ENCODE measurements around the gene ZMYND12.

Gene ZMYND12

DNA sequence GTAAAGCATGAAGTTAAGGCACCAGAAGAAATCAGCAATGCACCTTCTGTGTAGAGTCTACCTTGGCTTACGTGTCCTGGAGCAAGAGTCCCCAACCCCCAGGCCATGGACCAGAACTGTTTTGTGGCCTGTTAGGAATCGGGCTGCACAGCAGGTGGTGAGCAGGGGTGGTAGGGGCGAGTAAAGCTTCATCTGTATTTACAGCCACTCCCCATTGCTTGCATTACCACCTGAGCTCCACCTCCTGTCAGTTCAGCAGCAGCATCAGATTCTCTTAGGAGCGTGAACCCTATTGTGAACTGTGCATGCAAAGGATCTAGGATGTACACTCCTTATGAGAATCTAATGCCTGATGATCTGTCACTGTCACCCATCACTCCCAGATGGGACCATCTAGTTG lies 21.5 kb downstream of the ZMYND12 start:
- no peak for DNase-seq

DNA sequence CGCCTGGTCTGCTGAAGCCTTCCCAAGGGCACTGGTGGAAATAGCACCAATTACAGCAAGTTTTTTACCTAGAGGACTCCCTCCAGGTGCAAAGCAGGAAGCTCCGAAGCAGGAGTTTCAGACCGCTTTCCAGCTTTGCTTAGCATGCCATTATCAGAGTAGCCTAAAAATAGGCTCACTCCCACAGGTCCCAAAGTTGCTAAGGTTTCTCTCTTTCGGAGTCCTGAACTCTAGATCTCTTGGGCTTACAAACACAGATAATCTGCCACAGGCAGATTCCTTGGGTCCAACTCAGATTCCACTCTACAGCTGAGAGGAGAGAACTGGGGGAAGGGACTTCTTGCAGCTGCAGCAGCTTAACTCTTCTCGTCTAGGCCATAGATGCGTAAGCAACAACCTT lies 22.5 kb downstream of the ZMYND12 start:
- DNase-seq = no peak

DNA sequence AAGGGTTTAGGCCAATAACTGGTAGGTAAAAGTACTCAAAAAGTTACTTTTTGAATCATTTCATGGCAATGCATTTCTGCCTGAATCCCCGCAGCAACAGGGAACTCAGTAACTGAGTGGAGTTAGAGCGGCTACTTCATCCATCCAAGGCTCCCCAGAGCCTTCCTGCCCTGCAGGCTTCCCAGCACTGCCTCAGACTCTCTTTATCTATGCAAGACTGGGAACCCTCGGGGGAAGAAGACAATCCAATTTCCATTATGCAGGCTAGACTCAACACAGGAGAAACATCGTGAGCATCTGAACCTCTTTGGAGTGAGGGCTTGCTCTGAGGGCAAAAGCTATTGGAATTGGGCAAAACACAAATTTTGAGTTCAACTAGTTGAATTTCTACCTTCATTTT lies 23.1 kb downstream of the ZMYND12 start:
- no peak for DNase-seq

DNA sequence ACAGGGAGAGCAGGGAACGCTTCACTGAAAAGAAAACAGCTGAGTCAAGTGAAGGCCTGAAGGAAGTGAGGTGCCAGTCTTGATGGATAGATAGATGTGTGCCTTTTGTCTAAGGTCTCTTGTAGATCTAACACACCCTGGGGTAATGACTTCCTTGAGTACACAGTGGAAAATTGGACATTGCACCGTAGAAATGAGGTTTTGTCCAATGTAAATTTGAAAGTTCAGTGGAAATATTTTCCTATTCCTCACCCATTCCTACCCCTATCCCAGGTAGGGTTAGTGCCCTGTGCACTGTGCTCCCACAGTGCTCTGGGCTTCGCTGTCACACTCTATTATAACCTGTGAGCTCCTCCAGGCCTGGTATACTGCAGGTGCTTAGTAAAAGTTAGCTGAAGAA lies 24.3 kb downstream of the ZMYND12 start:
- no peak for DNase-seq

DNA sequence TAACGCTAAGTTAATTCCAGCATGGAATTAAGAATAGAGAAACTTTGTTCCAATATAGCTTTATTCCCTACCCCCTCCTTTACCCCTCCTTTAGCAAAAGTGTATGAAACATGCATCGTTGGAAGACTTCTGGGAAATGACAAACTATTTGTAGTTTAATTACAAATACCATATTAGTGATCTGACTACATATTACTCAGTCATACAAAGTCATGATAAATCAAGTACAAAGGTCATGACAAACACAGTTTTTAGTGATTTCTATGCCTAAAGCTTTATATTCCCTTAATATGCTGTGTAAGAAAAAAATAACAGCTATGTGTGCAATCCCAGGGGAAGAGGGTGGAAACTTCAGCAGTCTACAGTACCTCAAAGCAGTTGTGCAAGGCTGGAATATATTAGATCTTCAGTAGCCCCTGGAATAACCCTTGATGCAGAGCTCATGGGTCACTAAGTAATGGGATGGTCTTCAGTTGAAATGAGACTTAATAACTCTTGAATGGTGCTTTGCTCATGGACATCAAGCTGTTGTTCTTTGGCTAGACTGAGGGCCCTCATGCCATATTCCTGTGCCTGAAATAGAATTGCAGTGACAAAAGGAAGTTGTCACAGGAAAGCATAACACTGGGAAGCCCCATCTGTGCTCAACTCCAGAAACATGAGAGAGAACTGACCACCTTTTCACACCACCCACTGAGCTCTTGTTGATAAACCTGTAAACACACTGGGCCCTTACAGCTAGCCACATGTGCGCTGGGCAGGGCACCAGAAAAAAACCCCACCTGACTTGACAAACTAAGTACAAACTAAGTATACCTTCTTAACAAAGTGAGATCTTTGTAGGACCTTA lies 25.3 kb downstream of the ZMYND12 start:
- DNase-seq = no peak

DNA sequence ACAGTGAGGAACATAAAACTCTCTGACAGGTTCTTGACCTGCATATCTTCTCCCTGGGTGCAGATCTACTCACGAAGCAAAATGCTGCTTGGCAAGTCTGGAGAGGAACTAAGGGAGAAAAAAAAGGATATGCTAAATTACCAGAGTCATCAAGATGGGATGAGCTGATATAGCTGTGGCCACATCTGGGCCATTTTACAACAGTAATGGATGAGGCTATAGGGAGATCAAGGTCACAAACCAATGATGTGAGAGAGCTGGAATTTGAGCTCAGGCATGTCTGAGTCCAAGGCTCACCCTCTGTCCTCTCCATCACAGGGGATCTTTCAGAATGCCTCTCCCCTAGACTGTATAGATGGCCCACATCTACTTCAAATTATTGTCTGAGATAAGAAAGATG lies 26.2 kb downstream of the ZMYND12 start:
- no peak for DNase-seq

DNA sequence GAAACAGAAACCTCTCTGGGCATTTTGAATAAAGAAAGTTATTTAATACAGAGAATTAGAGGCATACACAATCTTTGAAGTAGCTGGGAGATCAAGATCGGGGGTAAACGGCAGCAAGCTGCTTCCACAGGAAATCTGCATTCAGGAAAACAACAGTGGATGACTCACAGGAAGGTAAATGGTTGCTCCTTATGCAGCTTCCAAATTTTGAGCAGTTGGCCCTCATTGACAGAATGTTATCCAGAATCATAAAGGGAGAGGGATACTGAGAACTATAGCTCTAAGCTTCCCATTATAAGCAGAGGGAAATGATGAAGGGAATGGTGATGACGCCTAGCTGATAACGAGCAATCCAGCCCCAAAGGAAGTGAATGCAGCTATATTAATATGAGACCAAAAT lies 28.6 kb downstream of the ZMYND12 start:
- no peak for DNase-seq

DNA sequence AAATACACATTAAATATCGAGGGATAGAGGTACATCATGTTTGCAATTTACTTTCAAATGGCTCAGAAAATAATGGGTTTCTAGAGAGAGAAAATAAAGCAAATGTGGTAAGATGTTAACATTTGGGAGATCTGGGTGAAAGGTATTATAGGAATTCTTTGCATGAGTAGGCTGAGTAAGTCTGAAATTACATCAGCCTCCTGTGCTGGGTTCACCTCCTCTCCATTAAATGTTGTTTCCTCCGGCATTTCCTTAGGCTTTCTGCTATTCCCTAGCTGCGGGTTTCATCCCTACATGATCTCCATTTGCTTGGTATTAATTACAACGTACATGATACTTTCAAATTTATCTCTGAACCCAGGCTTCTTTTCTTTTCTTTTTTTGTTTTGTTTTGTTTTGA lies 31.6 kb downstream of the ZMYND12 start:
- no peak for DNase-seq

DNA sequence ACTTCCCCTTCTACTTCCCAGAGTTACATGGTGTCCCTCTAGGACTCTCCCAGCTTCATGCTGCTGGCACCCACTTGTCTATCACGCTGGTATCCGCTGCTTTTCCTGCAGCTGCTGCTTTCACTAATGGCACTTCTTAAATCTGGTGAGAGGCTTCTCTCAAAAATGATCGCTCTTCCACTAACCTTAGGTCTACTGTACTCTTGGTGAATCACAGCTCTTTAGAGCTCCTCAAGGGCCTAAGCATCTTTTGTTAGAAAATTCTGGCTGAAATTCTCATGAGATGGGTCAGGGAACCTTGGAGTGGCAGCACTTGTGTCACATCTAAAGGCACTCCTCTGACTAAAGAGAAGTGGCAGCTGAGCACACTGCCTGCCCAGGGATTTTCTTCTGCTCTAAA lies 32.1 kb downstream of the ZMYND12 start:
- DNase-seq = no peak

DNA sequence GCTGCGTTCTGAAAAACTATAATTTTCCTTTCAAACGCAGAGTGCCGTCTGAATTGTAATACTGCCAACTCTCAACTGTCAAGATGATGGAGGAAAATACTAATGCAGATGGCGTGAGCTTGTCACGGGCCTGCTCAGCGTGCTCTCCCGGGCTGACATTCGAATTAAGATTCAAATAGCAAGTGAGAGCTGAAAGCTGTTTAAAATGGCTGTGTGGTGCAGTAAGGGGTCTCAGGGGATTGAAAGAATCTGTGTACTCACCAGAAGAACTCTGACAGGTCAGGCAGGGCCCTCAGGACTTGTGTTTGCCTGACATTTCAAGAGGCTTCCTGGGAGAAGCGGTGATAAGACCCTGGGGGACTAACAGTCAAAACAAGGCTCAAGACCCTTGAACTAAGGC lies 33.1 kb downstream of the ZMYND12 start:
- DNase-seq = no peak

DNA sequence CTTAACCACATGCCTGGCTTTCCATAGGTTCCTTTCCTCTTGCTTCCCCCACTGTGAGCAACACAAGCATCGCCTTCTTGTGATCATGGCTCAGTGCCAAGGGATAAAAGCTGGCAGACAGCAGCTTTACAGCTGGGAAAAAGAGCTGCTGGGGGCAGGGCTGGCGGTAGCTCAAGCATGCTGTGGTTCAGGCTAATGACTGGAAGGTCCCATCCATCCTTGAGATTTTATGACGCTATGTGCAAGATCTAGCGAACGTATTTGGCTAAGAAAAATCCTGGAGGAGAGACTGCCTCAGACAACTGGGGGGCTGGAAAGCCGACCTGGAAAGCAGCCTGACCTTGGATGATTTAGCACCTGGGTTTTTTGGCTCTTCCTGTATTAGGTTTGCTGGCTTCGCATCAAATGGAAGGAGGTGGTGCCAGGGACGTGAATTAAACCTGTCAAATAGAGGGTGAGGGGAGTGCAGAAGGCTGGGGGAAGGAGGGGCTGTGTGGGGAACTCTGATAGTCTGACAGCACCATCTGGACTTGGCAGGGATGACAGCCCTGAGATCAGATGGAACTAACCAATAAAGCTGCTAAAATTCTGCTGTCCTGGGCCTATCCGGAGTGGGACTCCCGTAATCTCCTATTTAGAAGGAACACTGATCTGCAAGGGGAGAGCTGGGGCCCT lies 34.8 kb downstream of the ZMYND12 start:
- no peak for DNase-seq

DNA sequence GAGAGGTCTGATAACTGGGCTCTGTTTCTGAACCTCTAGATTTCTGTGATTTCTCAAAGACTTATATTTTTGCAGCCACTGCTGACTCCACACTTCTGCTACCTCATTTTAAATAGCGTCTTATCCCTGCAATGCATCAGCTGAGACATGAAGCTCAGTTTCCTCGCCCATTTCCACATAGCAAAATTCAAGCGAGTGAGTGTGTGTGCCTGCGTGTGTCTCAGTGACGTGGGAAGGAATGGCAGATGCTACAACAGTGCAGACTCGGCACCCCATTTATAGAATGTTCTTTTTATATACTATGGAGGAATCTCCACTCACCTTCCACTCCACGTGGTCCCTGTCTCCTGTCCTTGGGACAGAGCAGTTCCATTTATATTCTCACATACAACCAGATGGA lies 35.7 kb downstream of the ZMYND12 start:
- DNase-seq = no peak

DNA sequence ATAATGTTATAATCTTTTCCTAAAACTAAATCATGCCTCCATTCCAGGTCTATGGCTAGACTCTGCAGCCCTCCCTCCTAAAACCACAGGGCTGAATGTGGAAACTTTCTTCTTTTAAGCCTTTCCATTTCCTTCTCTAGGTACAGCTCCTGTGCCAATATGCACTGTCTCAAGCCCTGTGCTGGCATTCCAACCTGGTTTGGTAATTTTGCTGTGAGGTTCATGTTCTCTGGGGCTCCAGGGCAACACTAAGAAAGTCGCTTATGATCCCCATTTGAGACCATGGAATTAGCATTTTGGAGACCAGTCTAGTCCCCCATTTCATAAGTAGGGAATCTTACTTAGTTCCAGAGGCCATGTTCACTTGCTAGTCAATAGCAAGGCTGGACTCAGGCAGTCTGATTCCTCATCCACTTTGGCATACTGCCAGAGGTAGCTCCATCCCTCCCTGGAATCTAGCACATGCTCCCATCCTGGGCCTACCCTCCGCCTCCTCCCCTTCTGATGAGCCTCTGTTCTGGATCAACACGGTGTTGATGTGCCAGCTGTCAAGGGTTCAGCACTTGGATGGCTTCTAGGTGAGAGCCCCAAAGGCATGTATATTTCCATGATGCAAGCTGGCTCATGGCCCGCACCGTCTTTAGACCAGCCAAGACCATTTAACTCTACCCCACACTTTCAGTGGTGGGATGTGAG lies 36.5 kb downstream of the ZMYND12 start:
- DNase-seq = no peak

DNA sequence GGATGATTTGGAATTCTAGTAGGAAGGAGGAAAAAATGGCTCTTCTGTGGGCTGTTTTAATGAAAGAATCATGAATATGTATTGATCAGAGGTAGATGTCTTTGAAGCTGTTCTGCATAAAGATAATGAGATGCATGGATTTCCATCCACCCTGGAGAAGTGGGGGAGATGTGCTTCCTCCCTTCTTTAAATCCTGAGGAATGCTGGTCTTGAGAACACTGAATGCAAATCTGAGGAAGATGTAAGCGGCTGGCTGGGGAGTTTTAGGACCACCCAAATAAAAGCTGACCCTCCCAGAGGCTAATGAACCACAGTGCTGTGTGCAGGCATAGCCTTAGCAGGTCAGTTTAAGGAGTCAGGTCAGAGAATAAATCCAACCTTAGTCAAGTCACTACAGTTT lies 37.3 kb downstream of the ZMYND12 start:
- DNase-seq = no peak

DNA sequence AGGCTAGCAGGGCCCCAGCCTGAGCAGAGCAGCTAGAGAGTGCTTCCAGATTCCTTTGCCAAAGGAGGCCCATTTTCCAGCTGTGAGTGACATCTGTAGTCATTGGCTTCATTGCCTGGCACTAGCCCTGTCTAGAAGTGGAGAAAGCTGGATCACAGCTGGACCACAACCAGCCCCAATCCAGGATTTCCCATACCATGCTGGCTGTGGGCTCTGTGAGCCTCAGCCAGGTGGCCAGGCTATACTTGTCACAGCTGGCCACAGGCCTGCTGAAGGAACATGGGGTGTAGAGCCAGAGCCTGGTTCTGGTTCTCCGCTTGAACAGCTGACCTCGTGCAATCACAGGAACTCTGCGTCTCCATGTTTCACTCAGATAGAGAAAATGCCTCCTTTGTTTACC lies 38.7 kb downstream of the ZMYND12 start:
- no peak for DNase-seq

DNA sequence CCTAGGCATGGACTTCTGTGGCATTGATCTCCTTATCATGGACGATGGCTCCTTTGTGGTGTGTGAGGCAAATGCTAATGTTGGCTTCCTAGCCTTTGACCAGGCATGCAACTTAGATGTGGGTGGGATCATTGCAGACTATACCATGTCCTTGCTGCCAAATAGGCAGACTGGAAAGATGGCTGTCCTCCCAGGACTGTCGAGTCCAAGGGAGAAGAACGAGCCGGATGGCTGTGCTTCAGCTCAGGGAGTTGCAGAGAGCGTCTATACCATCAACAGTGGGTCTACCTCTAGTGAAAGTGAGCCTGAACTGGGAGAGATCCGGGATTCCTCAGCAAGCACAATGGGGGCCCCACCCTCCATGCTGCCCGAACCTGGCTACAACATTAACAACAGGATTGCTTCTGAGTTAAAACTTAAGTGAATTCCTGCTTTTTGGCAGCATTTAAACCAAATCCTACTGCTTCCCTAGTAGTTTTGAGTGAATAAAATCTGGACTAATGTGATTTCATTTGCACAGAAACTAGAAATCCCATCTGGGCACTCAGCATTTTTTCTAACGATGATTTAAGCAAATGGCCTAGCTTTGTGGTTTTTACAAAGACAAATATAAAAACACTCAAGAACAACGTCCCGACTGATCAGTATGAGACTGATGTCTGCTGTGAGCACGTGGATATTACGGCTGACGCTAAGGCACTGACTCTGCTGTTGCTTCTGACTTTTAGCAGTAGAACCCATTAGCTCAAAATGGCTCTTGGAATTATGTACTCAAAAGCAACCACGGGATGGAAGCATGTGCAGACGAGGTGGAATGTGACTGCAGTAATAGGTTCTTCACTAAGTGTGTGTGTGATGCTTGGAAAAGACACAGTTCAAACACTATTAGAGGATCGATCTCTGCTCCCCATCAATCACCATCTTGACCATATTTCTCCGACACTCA lies 41.0 kb downstream of the ZMYND12 start:
- DNase-seq = no peak

DNA sequence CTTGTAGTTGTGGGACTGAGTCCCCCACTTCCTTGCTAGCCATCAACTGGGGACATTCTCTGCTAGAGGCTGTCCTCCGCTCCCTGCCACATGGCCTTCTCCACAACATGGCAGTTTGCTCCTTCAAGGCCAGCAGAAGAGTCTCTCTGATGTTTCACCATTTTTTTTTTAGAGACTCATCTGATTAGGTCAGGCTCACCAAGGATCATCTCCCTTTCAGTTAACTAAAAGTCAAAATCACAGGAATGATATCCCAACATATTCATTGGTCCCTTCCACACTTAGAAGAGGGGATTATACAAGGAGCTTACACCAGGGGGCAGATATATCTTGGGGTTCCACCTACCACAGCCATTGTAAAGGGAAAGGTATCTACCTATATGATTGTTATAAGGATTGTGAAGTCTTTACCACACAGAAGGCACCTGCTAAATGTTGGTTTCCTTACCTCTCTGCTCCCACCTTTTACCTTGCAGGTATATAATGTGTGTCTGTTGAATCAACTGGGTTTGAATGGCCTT lies 51.9 kb downstream of the ZMYND12 start:
- no peak for DNase-seq

DNA sequence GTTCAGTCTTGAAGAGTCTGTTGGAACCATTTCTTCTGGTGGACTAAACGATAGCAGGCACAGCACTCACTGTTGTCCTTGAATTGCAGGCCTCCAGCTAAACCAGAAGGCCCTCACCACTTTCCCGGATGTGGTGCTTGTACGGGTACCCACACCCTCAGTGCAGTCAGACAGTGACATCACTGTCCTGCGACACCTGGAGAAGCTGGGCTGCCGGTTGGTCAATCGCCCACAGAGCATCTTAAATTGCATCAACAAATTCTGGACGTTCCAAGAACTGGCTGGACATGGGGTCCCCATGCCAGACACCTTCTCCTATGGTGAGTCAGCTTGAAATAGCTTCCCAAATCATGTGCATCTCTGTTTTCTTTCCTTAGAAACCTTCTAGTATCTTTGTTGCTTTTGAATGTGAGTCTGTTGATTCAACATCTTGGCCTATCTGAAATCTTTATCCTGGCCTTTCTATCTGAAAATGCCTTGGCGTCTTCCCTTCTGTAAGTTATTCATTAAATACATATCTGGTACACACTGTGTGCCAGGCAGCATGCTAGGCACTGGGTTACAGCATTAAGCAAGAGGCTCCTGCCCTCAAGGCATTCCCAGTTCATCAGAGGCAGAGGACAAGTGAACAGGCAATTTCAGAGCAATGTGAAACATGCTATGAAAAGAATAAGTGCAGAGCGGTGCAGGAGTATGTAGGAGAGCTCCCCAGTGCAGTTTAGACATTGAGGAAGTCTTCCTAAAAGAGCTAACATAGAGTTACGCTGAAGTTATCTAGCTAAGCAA lies 56.3 kb downstream of the ZMYND12 start:
- no peak for DNase-seq

DNA sequence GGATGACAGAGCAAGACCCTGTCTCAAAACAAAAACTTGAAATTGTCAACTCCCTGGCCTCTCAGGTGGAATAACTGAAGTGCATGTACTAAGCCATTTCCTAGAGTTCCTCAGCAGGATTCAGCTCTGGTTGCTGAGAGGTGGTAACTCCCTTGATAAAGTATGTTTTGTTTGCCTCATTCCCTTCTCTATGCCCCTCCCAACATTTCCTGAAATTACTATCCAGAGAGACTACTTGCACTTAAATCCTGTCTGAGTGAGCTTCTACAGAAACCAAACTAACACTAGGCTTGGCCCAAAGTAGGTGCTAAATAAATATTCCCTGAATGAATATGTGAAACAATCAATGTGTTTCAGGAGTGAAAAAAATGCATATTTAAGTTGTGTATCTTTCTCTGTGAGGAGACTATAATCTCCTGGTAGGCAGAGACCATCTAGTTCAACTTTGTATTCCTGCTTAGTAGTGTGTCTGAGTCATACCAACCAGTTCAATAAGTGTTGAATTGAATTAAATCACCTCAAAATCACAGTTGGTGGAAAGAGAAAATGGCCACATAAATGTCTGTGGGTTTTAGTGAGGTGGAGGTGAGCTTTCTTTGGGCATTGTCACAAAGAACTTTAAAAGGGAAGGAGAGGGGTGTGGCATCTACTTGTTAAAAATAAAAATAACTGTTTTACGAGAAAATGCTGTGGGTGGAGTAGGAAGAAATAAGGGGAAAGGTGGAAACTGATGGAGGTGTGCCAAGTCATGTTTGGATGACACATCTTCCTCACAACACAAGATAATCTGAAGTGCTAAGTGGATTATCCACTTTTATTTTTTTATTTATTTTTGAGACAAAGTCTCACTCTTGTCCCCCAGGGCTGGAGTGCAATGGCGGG lies 62.6 kb downstream of the ZMYND12 start:
- DNase-seq = no peak

DNA sequence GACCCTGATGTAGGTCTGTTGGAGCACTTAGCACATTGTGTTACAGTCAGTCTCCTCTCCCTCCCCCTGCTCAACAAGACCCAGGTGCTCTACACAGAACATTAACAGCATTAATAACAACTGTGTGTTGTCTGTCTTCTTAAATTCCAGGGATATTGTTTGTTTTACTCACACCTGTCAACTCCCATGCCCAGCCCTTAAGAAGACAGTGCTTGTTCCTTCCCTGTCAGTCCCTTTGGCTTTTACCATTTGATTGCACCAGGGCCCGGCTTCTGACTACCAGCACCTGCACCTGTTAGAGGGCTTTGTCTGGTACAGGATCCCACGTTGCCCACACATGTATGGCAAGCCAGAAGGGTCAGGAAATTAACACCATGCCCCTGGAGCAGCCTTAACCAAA lies 63.6 kb downstream of the ZMYND12 start:
- no peak for DNase-seq

DNA sequence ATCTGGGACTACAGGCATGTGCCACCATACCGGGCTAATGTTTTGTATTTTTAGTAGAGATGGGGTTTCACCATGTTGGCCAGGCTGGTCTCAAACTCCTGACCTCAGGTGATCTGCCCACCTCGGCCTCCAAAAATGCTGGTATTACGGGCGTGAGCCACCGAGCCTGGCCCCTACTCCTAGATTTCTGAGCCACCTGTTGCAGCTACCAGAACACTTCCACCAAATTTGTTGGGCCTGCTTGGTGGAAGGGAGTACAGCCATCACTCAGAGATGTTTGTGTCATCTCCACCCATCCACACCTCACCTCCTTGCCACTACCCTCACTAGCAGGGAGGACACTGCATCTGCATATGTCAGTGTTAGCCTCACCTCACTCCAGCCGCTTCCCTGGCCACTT lies 69.8 kb downstream of the ZMYND12 start:
- no peak for DNase-seq

All from KG1 (cell line).